Neuronal stem cell (in vitro differentiated cells): Measurements from ENCODE around the gene MT1E.

ENCODE experiments used
- DNase-seq: peaks from one replicate; pipeline ENCODE4 v3.0.0-alpha.2; 2013; ENCODE audit warnings: low spot score
- H2AFZ ChIP-seq: one replicate; pipeline ENCODE4 v1.6.1; 2013; ENCODE audit warnings: mild to moderate bottlenecking, low read length, inconsistent platforms
- H2AK5ac ChIP-seq: 2 replicates; pipeline ENCODE4 v1.6.1; 2013; ENCODE audit warnings: low read depth, mild to moderate bottlenecking, inconsistent platforms, low read length, moderate library complexity, mixed read lengths
- H2BK120ac ChIP-seq: 2 replicates; pipeline ENCODE4 v1.6.1; 2013; ENCODE audit warnings: low read depth, mild to moderate bottlenecking, inconsistent platforms, low read length, moderate library complexity, mixed read lengths
- H2BK12ac ChIP-seq: one replicate; pipeline ENCODE4 v1.6.1; 2013; ENCODE audit warnings: low read length, inconsistent platforms
- H2BK15ac ChIP-seq: 2 replicates; pipeline ENCODE4 v1.6.1; 2013; ENCODE audit warnings: mild to moderate bottlenecking, low read length, inconsistent platforms, mixed read lengths
- H2BK5ac ChIP-seq: one replicate; pipeline ENCODE4 v1.6.1; 2013; ENCODE audit warnings: inconsistent platforms, mild to moderate bottlenecking, low read length, moderate library complexity
- H3K14ac ChIP-seq: one replicate; pipeline ENCODE4 v1.6.1; 2013; ENCODE audit warnings: low read length, inconsistent platforms
- H3K18ac ChIP-seq: 2 replicates; pipeline ENCODE4 v1.6.1; 2013; ENCODE audit warnings: low read length, inconsistent platforms
- H3K23ac ChIP-seq: 2 replicates; pipeline ENCODE4 v1.6.1; 2013; ENCODE audit warnings: low read depth, mild to moderate bottlenecking, mixed read lengths, low read length, inconsistent platforms; ENCODE audit not compliant: poor library complexity
- H3K27ac ChIP-seq: replicated peaks from 3 replicates; pipeline ENCODE4 v1.5.1; 2013; ENCODE audit warnings: low read length, inconsistent platforms
- H3K27me3 ChIP-seq, 3 experiments: 2 replicates each; pipeline ENCODE4 v1.6.1; 2013; ENCODE audit warnings: low read length in 3 of 3, mild to moderate bottlenecking in 2 of 3, inconsistent platforms in 1 of 3, low read depth in 1 of 3, mixed read lengths in 1 of 3, moderate library complexity in 1 of 3; ENCODE audit not compliant: control insufficient read depth in 3 of 3, insufficient read depth in 3 of 3
- H3K36me3 ChIP-seq, 2 donors: replicated peaks in 1 of 2; 2 replicates each; pipeline ENCODE4 v1.6.1; 2013; ENCODE audit warnings: low read length in 2 of 2; ENCODE audit not compliant: control insufficient read depth in 2 of 2, insufficient read depth in 2 of 2
- H3K4ac ChIP-seq: 2 replicates; pipeline ENCODE4 v1.6.1; 2013; ENCODE audit warnings: inconsistent platforms, mild to moderate bottlenecking, low read length, moderate library complexity
- H3K4me1 ChIP-seq, 2 donors: 1 replicate in 1 of 2; 2 replicates in 1 of 2; pipeline ENCODE4 v1.6.1; 2013; ENCODE audit warnings: low read length in 2 of 2, low read depth in 1 of 2; ENCODE audit not compliant: control insufficient read depth in 2 of 2, insufficient read depth in 1 of 2
- H3K4me2 ChIP-seq: one replicate; pipeline ENCODE4 v1.6.1; 2013; ENCODE audit warnings: mild to moderate bottlenecking, low read length, inconsistent platforms; ENCODE audit not compliant: insufficient read depth, poor library complexity, severe bottlenecking
- H3K4me3 ChIP-seq, 2 donors: 2 replicates each; pipeline ENCODE4 v1.5.1; 2013; ENCODE audit warnings: low read length in 2 of 2, mild to moderate bottlenecking in 2 of 2, inconsistent platforms in 1 of 2, moderate library complexity in 1 of 2
- H3K79me1 ChIP-seq: one replicate; pipeline ENCODE4 v1.6.1; 2013; ENCODE audit warnings: low read depth, mild to moderate bottlenecking, inconsistent platforms, low read length, moderate library complexity
- H3K9ac ChIP-seq: one replicate; pipeline ENCODE4 v1.6.1; 2013; ENCODE audit warnings: mild to moderate bottlenecking, low read depth, low read length, inconsistent platforms; ENCODE audit not compliant: poor library complexity
- H3K9me3 ChIP-seq, 2 donors: replicated peaks in 1 of 2; 2 replicates each; pipeline versions ENCODE3 to v1.6.1; 2013; ENCODE audit warnings: low read length in 2 of 2, mild to moderate bottlenecking in 2 of 2, inconsistent platforms in 1 of 2, low read depth in 1 of 2, mixed read lengths in 1 of 2, moderate library complexity in 1 of 2; ENCODE audit not compliant: control insufficient read depth in 2 of 2, insufficient read depth in 1 of 2
- H4K8ac ChIP-seq: one replicate; pipeline ENCODE4 v1.6.1; 2013; ENCODE audit warnings: low read depth, mild to moderate bottlenecking, inconsistent platforms, low read length, moderate library complexity
- H4K91ac ChIP-seq: one replicate; pipeline ENCODE4 v1.6.1; 2013; ENCODE audit warnings: low read length, low read depth, mild to moderate bottlenecking, inconsistent platforms; ENCODE audit not compliant: poor library complexity
- WGBS, 2 donors: extraction: QIAGEN DNeasy Blood & Tissue Kit; methylation state at CpG; one replicate each; pipeline ENCODE4 v1.1.7; 2013; ENCODE audit warnings: missing lambda C conversion rate in 2 of 2, mixed read lengths in 1 of 2; ENCODE audit not compliant: insufficient read length in 2 of 2, insufficient replicate concordance in 1 of 2; ENCODE audit errors: extremely low coverage in 2 of 2; 5-methylcytosine and 5-hydroxymethylcytosine counted together

MT1E gene

GRCh38 chr16:56637814-56638750, 12.5 kb downstream of the MT1E start, which contains the start of gene MT1A:
Gene MT1A, plus strand, starts transcription at chr16:56638666. Its CDS starts 73 bp downstream, at chr16:56638739.
- Histone ChIP-seq H3K9me3 (no peaks in the 10 kb centered on the region), H3K4me1 (peaks cover 1 to 3% of the 10 kb centered on the region in 2 donors), H3K4me2 (peak within 1 kb of the TSS; percentile 54), H3K4me3 (peak within 1 kb of the TSS; percentile 18 to 72), H3K9ac (peak within 1 kb of the TSS; percentile 57), H2BK120ac (no peak within 1 kb of the TSS), H3K18ac (peak within 1 kb of the TSS; percentile 54), H2AK5ac (no peak within 1 kb of the TSS), H4K8ac (no peak within 1 kb of the TSS), H4K91ac (no peak within 1 kb of the TSS), H3K79me1 (no peaks in the 10 kb centered on the region), H3K14ac (no peak within 1 kb of the TSS), H2BK5ac (no peak within 1 kb of the TSS), H2AFZ (peak within 1 kb of the TSS; percentile 76), H3K4ac (no peak within 1 kb of the TSS), H3K27ac (no peak within 1 kb of the TSS), H3K36me3 (no peaks in the 10 kb centered on the region), H2BK12ac (no peak within 1 kb of the TSS), H3K27me3 (peaks cover 53 to 100% (median 98%) of the 10 kb centered on the region in 3 experiments), H2BK15ac (no peak within 1 kb of the TSS), H3K23ac (peak within 1 kb of the TSS; percentile 90)
- no peak for DNase-seq
- no CpG with 5 or more reads among the region's 68 CpGs for WGBS, 2 donors

GRCh38 chr16:56639045-56639444, 13.5 kb downstream of the MT1E start:
- DNase-seq: no peak
- Histone ChIP-seq H2BK12ac (no peak overlapping the region), H3K9ac (no peak overlapping the region), H3K9me3 (peaks cover 0 to 2% of the 10 kb centered on the region in 2 donors), H3K36me3 (no peaks in the 10 kb centered on the region), H3K79me1 (no peaks in the 10 kb centered on the region), H2BK120ac (no peak overlapping the region), H4K8ac (no peak overlapping the region), H3K27me3 (peaks cover 57 to 100% (median 98%) of the 10 kb centered on the region in 3 experiments), H3K23ac (no peak overlapping the region), H3K4me2 (no peak overlapping the region), H2AFZ (no peak overlapping the region), H2BK15ac (no peak overlapping the region), H3K4me1 (peaks cover 1 to 3% of the 10 kb centered on the region in 2 donors), H2AK5ac (no peak overlapping the region), H4K91ac (no peak overlapping the region), H2BK5ac (no peak overlapping the region), H3K27ac (no peak overlapping the region), H3K4ac (no peak overlapping the region), H3K18ac (no peak overlapping the region), H3K14ac (no peak overlapping the region), H3K4me3 (no peak overlapping the region)
- no CpG with 5 or more reads among the region's 1 CpG for WGBS, 2 donors

- Histone ChIP-seq H3K79me1 (no peaks in the 10 kb centered on the region), H3K4me3 (no peak overlapping the region), H3K4ac (no peak overlapping the region), H3K14ac (no peak overlapping the region), H3K27ac (no peak overlapping the region), H3K23ac (no peak overlapping the region), H2BK15ac (no peak overlapping the region), H4K8ac (no peak overlapping the region), H3K36me3 (no peaks in the 10 kb centered on the region), H3K4me2 (no peak overlapping the region), H3K9me3 (peaks cover 0 to 2% of the 10 kb centered on the region in 2 donors), H3K18ac (no peak overlapping the region), H2BK5ac (no peak overlapping the region), H3K4me1 (peaks cover 1 to 3% of the 10 kb centered on the region in 2 donors), H3K9ac (no peak overlapping the region), H2BK120ac (no peak overlapping the region), H4K91ac (no peak overlapping the region), H3K27me3 (peaks cover 52 to 100% (median 98%) of the 10 kb centered on the region in 3 experiments), H2BK12ac (no peak overlapping the region), H2AFZ (no peak overlapping the region), H2AK5ac (no peak overlapping the region)
- no peak for DNase-seq
- no CpG with 5 or more reads among the region's 1 CpG for WGBS, 2 donors
Measured at GRCh38 chr16:56640076-56640475, 14.5 kb downstream of the MT1E start.

GRCh38 chr16:56641166-56641565, 15.6 kb downstream of the MT1E start:
- Histone ChIP-seq H2BK15ac (no peak overlapping the region), H4K91ac (no peak overlapping the region), H3K27me3 (peaks cover 44 to 100% (median 98%) of the 10 kb centered on the region in 3 experiments), H4K8ac (no peak overlapping the region), H3K14ac (no peak overlapping the region), H3K23ac (no peak overlapping the region), H3K9me3 (peaks cover 0 to 2% of the 10 kb centered on the region in 2 donors), H2BK12ac (no peak overlapping the region), H3K4me3 (no peak overlapping the region), H3K79me1 (no peaks in the 10 kb centered on the region), H3K4me1 (peaks cover 1 to 3% of the 10 kb centered on the region in 2 donors), H3K36me3 (no peaks in the 10 kb centered on the region), H2BK5ac (no peak overlapping the region), H3K27ac (no peak overlapping the region), H3K9ac (no peak overlapping the region), H3K4ac (no peak overlapping the region), H2BK120ac (no peak overlapping the region), H3K18ac (no peak overlapping the region), H2AFZ (no peak overlapping the region), H3K4me2 (no peak overlapping the region), H2AK5ac (no peak overlapping the region)
- DNase-seq: no peak
- no CpG with 5 or more reads among the region's 2 CpGs for WGBS, 2 donors
